Stimulated activated CD8-positive, alpha-beta memory T cell treated with anti-CD3 and anti-CD28 coated beads, Interleukin-12 subunit alpha, Interleukin-12 subunit beta, amount 100 ng/mL, for 4 hours (primary cell): Measurements from ENCODE around the gene PKDREJ.
"Not testable (repeated sequence)": the region's sequence is repeated elsewhere in the genome, so short reads cannot be mapped to it uniquely, and the experiment has no call there.

Experiments used
- DNase-seq: peaks from one replicate; pipeline ENCODE4 v3.0.0-alpha.2; 2020; ENCODE audit warnings: low read depth

The PKDREJ gene

DNA sequence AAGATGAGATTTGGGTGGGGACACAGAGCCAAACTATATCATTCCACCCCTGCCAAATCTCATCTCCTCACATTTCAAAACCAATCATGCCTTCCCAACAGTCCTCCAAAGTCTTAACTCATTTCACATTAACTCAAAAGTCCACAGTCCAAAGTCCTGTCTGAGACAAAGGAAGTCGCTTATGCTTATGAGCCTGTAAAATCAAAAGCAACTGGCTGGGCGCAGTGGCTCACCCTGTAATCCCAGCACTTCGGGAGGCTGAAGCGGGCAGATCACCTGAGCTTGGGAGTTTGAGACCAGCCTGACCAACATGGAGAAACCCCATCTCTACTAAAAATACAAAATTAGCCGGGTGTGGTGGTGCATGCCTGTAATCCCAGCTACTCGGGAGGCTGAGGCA lies 1.4 kb upstream of the PKDREJ start:
- not testable (repeated sequence) for DNase-seq

DNA sequence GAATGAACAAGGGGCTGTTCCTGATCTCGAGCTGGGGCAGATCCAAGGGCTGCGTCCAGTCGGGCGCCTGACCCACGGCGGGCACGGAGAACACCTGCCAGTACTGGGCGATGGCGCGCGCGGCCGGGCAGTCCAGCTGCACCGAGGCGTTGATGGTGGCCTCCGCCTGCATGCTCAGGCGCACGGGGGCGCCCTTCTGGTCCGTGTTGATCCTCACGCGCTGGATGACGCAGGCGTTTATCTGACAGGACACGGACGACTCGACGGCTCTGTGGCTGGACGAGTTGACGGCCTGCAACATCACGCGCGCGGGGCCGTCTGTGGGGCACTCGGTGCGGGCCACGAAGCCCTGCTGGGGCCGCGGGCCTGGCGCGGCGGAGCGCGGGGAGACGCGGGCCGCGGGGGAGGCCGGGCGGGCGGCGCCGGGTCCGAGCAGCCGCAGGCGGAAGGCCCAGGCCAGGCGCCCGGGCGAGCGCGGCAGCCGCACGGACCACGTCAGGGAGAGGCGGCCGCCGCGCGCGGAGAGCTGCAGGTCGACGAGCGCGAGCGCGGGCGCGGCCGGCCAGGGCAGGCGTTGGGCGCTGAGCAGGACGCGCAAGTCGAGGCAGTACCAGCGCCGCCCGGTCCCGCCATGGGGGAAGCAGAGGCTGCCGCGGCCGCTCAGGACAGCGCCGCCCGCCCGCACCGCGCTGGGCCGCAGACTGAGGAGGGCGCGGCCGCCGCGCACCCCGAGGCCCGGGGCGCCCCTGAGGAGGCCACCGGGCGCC lies 511 bp downstream of the PKDREJ start:
- no peak for DNase-seq

DNA sequence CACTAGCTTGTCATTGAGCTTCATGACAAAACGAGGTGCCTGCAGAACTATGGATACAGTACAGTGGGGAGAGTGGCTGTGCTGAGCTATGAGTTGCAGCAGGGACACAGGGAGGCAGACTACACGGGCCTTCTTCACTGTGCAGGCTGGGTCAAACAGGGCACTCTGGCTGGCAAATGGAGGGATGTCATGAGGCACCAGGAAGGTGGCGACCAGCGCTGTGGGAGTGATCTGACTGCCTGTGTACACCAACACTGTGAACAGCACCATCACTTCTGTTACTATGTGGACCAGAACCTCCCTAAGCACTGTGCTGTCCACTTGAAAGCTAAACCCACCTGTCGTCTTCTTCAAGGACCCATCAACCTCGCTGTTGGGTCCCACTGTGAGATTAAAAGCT lies 3.1 kb downstream of the PKDREJ start:
- DNase-seq: no peak

DNA sequence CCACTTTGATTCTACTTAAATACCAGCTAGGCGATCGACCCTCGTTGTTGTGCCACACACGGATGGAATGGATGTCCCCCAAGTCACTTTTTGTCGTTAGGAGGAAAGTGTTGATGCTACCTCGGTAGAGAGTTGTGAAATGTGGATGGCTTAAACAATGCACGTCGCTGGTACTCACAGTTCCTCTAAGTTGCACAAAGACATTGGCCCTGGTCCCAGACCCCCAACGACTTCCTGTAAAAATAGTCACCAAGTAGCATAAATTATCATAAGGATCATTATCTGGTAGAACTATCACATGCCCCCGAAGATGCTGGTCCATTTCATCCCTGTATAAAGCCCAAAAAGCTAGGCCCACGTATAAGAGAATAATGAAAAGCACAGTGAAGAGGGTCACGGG lies 3.8 kb downstream of the PKDREJ start:
- no peak for DNase-seq

DNA sequence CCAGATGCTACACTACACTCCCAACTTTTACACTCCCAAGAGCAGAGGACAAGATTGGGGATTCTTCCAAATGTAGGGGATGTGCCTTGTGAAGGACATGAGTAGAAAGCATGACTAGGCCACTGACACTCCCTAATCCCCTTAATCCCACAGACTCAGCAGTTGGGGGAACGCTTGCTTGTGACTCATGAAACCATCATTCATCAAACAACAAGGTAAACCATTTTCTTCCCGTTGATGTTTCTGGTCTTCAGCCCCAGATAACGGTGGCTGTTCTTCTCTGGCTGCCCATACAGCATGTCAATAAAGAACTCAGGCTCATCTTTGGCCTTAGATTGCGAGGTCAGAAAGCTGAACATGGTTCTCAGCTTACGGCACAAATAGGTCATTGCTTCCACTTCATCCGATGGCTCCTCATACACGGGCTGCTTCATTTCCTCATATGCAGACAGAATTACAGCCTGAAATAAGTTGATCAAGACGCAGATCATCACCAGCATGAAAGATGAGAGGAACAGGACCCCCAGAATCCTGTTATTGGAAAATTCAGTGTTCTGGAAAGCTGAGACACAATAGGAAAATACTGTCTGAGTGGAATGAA lies 6.7 kb downstream of the PKDREJ start:
- DNase-seq: no peak

DNA sequence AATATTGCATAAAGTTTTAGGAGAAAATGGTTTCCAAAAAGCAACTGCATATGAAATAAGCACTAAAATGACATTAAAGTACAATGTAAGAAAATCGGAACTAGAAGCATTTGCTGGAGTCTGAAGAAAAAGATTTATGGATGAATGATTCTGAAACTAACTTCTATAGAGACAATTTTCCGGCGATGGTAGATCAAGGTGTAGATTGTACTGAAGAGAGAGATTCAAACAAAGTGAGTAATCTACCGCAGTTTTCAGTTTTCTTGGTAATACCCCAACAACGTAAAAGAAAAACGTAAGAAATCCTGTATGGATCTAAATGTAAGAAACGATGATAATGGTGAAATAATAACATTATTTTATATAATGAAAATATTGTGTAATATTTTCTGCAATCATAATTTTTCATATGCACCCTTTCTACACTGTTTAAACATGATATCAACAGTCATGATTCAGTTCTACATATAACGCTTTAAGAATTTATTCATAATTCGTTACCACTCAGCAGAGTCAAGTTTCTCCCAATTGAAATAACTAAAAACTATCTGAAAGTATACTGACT lies 11.2 kb downstream of the PKDREJ start:
- no peak for DNase-seq

DNA sequence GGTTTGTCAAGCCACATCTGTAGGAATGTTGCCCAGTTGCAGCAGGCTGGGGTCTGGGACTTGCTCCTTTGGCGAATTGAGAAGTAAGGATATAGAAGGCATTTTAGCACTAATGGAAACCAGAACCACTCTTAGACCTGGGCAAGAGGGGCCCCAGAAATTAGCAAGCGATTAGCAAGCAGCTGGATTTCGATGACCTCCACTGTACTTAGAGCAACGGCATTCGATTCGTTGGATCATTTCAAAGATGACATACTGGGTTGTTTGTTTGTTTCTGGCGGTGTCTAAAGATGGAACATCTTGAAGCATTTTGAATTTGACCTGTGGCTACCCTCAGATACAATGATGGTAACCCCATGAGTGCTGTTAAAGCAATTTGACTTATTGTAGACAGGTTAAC lies 11.9 kb downstream of the PKDREJ start:
- no peak for DNase-seq

DNA sequence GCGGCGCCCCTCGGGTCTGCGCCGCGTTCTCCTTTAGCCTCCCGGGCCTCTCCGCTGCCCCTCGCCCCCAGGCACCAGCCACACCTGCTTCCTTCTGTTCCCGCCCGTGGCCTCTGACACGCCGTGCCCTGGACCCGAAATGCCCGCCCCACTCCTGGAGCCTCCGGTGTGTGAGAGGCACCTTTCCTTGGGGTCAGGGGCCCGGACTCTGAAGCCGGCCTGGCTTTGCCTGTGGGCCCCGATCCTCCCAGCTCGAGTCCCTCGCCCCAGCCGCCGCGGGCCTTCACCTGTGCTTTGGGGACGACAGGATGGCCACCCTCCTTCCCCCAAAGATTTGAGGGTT lies 12.4 kb downstream of the PKDREJ start:
- DNase-seq: no peak

DNA sequence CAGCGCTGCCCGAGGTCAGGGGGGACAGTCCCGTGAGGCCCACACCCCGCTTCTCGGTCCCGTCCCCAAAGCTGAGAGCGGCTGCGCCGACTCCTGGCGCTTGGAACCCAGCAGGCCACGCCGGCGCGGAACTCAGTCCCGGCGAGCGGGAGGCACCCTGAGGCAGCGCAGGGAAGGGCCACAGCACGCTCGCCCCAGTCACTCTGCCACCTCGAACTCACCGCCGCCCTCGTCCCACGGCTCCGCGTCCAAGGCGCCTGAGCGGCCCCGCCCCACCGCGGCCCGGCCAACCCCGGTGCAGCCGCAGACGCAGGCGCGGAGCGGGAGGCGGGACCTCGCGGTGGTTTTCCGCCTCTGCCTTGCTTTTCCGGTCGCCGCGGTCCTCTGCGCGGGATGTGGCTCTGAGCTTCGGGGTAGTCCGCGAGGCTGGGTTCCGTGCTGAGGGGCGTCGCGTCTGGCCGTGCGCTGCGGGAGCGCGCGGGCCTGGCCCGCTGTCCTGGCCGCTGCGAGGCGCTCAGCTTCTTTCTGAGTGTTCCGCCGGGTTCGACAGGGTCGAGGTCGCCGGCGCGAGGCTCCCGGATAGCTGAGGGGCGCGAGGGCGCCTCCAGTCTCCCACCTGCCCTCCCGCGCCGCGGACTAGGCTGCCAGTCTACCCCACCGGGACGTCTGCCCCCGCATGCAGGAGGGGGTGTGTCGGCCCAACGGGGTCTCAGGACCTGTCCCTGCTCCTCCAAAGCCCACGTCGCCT lies 12.9 kb downstream of the PKDREJ start, which contains the start of gene CDPF1:
CDPF1 (minus strand) TSS at position 259 of the 748 bp plus-strand sequence. CDS start 2,009 bp downstream, outside the sequence.
- peak; percentile 93 for DNase-seq

DNA sequence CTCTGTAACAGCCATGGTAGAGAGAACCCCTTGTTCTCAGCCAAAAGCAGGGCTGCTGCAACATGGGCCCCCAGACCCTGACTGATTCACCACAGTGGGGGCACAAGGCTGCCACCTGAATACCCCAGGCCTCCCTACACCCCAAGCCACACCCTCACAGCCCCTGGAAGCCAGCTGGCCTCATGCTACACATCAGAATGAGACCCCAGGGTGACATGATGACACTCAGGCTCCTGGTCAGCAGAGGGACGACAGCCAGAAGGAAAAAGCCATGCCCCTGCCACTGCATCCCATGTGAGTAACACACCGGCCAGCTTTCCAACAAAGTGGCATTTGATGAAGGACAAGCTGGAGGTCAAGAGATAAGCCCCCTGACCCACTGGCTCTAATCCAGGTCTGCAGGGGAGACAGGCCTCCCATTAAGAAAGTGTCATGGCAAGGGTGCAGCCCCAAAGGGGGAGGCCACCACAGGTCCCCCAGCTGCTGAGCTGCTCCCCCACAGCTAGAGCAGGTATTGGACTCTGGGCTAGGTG lies 15.6 kb downstream of the PKDREJ start:
- no peak for DNase-seq

DNA sequence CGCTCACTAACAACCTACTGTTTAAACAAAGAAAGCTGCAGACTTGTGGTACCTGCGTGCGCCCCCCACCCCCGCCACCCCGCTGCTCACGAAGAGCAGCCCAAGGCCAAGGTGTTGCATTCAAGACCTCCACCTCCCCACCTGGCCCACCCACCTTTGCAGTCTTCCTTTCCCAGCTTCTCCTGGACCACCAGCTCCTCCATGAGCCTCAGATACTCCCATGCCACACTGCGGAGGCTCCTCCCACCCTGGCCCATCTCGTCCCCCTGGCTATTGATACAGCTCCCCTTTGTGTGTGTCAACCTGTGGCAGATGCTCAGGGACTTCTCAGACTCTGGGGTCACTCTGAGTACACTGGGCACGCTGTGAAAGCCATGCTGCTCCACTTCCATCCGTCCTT lies 17.0 kb downstream of the PKDREJ start:
- no peak for DNase-seq

DNA sequence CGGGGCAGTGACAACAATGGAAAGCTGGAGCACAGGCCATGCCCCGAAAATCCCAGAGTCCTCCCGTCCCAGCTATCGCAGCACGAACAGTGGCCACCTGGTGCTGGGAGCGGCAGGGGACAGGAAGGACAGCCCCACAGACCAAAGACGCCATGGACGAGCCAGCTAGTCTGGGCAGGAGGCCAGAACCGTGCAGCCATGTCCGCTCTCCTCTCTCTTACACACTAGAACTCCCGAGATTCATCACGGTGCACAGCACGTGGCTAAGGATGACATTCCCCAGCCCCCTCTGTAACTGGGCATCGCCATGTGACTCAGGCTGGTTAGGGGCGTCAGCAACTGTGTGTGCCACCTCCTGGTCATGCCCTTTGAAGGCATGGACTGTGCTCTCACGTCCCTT lies 17.6 kb downstream of the PKDREJ start:
- DNase-seq: no peak

DNA sequence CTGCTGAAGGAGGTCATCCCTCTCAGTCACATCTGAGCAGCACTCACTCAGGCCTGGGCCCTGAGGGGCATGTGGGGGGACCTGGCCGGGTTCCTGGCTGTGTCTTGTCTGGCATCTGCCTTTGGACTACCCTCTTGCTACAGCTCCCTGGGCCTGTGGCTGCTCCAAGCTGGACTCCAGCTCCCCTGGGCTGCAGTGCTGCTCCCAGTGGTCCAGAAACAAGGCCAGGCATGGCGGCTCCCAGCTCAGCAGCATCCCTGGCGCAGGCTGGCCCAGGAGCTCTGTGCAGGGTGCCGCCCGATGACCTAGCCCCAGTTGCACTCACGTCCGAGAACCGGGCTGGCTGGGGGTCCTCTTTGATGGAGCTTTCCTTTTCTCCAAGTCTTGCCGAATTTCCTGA lies 18.4 kb downstream of the PKDREJ start:
- no peak for DNase-seq

DNA sequence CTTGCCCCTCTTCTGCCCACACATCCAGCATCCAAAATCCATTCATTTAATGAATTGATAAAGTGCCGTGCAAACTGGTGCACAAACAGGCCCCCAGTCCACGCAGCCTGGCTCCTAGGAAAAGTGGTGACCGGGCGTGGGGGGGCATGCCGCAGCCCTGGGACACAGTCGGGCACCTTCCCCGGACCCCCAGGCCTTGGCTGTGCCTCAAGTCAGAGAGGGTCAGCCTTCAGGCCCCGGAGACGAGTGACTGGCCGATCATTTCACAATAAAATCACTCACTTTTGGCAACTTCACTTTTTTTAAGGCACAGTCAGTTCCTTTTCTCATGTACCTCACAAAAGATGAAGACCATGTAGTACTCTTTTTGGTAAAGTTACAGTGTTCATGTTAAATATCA lies 21.1 kb downstream of the PKDREJ start:
- DNase-seq: no peak

DNA sequence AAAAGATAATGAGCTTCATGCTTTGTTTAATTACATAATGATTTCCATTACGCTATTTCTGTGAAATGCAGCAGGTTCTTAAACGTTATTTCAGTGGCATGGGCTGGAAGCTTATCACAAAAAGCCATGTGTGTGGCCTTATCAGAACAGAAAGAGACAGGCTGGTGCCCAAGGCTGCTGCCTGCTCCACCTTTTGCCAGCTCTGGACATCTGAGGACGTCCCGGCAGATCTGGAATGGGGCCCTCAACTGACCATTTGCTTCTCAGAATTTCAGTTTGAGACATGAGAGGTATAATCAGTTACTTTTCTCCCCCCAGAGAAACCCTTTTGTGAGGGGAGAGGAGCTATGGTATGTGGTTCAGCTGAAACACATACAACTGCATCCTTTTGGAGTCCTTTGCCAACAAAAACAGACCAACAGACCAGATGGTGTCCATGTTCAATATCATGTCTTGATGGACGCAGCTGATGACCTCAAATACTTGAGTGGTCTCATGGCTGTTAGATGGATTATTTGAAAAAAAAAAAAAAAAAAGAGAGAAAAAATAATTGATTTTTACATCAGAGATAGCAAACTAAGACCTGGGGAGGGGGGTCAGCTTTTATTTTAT lies 21.6 kb downstream of the PKDREJ start:
- no peak for DNase-seq

DNA sequence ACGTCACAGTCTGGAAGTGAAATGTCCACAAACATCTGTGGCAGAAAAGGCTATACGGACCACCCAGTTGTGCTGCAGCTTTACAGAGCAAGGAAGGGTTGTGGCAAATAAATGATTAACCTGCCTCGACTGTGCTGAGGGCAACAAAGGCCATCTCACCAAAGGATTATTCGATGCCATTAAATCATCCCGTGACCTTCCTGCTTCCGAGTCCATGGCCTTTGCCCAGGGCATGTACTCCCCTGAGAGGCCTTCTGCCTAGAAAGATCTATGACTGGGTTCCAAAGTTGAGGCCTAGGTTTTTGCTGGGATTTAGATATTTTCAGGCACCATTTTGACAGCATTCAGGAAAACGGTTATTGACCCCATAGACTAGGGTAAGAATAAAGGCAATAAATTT lies 22.2 kb downstream of the PKDREJ start:
- DNase-seq: no peak

DNA sequence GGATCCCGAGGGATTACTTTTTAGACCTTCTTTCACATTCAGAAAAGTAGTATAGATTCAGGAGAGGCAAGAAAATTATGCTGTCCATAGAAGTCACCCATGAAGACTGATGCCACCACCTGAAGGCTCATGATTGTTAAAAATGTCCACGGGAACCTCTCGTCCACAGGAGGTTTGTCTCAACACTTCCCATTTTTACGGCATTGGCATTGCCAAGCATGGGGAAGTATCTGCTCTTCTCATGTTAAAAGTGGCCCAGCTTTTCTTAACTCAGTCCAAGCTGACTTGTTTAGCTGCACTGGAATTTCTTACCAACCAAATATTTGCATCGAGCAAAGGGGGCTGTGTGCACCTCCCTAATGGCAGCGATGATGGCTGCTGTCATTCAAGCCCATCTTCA lies 22.6 kb downstream of the PKDREJ start:
- DNase-seq: no peak

DNA sequence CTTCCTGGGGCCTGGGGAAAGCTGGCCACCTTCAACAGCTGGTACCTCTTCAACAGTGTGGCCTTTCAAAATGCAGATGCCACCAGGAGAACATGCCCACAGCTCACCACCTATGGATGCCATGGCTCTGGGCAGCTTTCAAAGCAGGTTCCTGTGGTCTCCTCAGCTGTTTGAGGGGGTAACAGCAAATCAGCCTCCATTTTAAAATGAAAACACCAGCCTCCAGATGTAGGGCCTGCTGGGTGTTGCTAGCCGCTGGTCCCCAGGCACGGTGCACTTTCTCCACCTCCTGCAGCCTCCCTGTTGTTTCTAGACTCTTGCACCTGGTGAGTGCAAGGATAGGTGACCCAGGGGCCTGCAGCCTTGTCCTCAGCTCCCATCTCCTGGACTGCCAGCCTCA lies 23.1 kb downstream of the PKDREJ start:
- DNase-seq: no peak

DNA sequence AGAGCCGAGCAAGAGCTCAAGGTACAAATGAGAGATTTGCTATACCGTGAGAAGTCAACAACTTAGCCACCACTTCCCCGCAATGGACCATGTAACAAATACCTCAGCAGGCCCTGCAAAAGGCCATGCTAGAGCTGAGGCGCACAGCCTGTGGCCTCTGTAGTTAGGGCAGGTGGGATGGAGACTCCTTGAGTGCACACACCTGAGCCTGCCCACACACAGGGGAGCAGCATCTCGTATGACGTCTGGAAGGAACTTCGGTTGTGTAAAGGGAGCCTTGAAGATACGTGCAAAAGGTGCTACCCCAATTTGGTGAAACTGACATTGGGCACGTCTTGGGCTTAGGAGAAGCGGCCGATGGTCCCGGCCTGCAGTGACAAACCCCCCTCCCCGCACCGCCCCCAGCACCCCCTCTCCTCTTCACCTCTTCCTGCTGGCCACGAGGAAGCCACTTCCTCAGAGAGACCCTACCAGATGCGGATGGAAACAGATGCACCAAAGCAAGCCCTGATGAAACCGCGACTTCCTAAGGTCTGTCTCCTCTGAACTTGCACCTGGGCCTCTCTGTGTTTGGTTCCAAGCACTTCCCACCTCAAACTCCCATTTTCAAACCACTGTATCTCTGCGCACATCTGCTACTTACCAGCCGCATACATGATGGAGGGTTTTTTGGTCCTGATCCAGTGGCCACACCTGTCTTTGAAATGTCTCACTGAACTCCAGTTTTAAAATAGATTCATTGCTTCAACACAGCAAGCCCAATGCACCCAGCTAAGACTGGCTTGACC lies 23.7 kb downstream of the PKDREJ start:
- no peak for DNase-seq

DNA sequence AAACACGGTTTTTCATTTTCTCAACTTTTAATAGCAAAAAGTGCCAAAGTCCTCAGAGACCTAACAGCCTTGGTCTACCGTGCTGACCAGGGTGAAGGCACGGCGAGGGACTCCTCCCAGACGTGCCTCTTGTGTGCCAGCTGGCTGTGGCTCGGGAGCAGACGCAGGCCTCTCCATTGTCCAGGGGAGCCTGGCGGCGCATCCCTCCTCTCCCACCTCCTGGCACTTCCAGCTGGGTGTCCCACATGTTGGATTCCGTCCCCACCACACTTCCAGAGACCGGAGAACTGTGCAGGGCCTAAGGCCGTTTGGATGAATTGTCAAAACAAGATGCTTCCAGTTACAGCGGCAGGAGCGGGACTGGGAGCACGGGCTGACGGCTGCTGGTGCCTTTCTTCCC lies 24.6 kb downstream of the PKDREJ start:
- DNase-seq: no peak

DNA sequence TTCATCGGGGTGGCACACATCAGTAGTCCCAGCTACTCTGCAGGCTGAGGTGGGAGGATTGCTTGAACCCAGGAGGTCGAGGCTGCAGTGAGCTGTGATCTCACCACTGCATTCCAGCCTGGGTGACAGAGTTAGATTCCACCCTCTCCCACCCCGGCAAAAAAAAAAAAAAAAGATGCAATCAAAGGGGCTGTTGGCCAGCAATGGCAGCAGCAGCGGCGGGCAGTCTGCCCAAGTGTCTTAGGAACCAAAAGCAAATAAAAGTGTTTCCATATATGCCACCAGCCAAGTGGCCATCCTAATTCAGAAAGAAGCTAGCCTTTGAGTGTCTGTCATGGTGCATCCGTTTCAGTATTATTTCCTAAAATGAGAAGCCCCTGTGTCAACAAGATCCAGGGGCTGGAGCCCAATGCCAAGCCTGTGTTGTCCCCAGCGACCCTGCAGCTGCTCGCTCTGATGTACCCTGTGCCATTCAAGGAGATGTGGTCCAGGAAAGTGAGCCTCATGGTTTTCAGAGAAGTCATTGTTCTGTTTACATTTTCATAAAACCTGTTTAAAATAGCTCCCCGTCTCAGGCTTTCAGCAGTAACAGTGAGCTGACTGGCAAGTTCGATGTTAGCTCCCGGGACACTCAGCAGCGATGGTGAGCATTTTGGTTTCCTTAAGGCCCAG lies 25.6 kb downstream of the PKDREJ start:
- DNase-seq: no peak
